GM21381 (cell line): Measurements from ENCODE around the gene KIF27.
"Not testable (repeated sequence)": the region's sequence is repeated elsewhere in the genome, so short reads cannot be mapped to it uniquely, and the experiment has no call there.

ENCODE experiments used
- ATAC-seq: cut with Tn5 transposase; IDR thresholded peaks from one replicate; pipeline ENCODE4 v1.9.1; 2021; ENCODE audit warnings: mild to moderate bottlenecking, moderate library complexity; ENCODE audit not compliant: unreplicated experiment

Gene KIF27

DNA sequence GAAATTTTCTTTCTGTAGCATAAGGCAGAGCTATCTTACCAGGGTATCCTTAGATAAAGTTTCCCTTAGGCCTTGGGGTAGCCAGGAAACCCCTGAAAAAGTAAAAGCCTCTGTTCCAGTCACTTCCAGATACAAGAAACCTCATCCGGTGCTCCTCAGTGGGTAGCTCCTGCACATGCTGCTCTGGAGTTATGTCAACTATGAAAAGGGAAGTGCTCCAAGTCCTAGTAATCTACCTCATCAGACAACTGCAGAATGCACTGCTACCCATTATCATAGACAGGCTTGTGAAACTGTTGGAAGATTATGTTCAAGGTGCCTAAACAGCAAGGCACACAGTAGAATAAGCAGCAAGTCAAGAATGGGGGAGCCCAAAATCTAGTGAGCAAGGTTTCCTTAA lies 112.0 kb downstream of the KIF27 start:
- not testable (repeated sequence) for ATAC-seq

GRCh38 chr9:83804454-83804853 lies 116.8 kb downstream of the KIF27 start:
- ATAC-seq = not testable (repeated sequence)

DNA sequence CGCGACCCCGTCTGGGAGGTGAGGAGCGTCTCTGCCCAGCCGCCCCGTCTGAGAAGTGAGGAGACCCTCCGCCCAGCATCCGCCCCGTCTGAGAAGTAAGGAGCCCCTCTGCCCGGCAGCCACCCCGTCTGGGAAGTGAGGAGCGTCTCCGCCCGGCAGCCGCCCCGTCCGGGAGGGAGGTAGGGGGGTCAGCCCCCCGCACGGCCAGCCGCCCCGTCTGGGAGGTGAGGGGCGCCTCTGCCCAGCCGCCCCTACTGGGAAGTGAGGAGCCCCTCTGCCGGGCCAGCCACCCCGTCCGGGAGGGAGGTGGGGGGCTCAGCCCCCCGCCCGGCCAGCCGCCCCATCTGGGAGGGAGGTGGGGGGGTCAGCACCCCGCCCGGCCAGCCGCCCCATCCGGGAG lies 117.3 kb downstream of the KIF27 start:
- ATAC-seq = not testable (repeated sequence)

GRCh38 chr9:83800236-83801033 lies 120.8 kb downstream of the KIF27 start:
- ATAC-seq = no peak

GRCh38 chr9:83794051-83794450 lies 127.2 kb downstream of the KIF27 start:
- ATAC-seq = no peak

- ATAC-seq = no peak
These were observed 128.5 kb downstream of the KIF27 start for GRCh38 chr9:83792746-83793145.
